Lower leg skin (tissue), 3 donors: ENCODE measurements around the gene GSTT2B.

Experiments
- POLR2A ChIP-seq, 2 donors: fragments of 450-650 bp; IDR thresholded peaks; one replicate each; pipeline ENCODE4 v1.6.1; 2016 to 2017; ENCODE audit warnings: antibody characterized with exemption in 2 of 2, mild to moderate bottlenecking in 1 of 2, moderate library complexity in 1 of 2
- TF ChIP-seq, protein P1 (sequence below), 3 donors: fragments of 450-650 bp; IDR thresholded peaks; one replicate each; pipeline ENCODE4 v1.5.1; 2016; ENCODE audit warnings: antibody characterized with exemption in 3 of 3, mild to moderate bottlenecking in 3 of 3, moderate library complexity in 2 of 3

- no peak for TF ChIP-seq POLR2A (IDR thresholded peaks at IDR 0.05)
- TF ChIP-seq, protein P1, sequence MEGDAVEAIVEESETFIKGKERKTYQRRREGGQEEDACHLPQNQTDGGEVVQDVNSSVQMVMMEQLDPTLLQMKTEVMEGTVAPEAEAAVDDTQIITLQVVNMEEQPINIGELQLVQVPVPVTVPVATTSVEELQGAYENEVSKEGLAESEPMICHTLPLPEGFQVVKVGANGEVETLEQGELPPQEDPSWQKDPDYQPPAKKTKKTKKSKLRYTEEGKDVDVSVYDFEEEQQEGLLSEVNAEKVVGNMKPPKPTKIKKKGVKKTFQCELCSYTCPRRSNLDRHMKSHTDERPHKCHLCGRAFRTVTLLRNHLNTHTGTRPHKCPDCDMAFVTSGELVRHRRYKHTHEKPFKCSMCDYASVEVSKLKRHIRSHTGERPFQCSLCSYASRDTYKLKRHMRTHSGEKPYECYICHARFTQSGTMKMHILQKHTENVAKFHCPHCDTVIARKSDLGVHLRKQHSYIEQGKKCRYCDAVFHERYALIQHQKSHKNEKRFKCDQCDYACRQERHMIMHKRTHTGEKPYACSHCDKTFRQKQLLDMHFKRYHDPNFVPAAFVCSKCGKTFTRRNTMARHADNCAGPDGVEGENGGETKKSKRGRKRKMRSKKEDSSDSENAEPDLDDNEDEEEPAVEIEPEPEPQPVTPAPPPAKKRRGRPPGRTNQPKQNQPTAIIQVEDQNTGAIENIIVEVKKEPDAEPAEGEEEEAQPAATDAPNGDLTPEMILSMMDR (IDR thresholded peaks at IDR 0.05): no peak
Observed at GRCh38 chr22:23908587-23909205, 52.3 kb downstream of the GSTT2B start.
